HL-60 (cell line): ENCODE results near the gene DOCK6.

ENCODE experiments used
- POLR2AphosphoS5 ChIP-seq: IDR thresholded peaks from 2 replicates; pipeline ENCODE4 v1.6.1; 2012; ENCODE audit warnings: low read depth
- SPI1 ChIP-seq: IDR thresholded peaks from 2 replicates; pipeline ENCODE4 v1.6.1; 2012; ENCODE audit warnings: low read depth, mild to moderate bottlenecking, borderline replicate concordance
- TF ChIP-seq, protein P1 (sequence below): IDR thresholded peaks from one replicate; pipeline ENCODE4 v1.5.1; 2011; ENCODE audit warnings: low read length, control low read depth, inconsistent platforms; ENCODE audit not compliant: insufficient read depth
- TF ChIP-seq, protein P2 (sequence below): IDR thresholded peaks from 2 replicates; pipeline ENCODE4 v1.6.1; 2012; ENCODE audit warnings: low read depth; ENCODE audit not compliant: insufficient replicate concordance

DNA sequence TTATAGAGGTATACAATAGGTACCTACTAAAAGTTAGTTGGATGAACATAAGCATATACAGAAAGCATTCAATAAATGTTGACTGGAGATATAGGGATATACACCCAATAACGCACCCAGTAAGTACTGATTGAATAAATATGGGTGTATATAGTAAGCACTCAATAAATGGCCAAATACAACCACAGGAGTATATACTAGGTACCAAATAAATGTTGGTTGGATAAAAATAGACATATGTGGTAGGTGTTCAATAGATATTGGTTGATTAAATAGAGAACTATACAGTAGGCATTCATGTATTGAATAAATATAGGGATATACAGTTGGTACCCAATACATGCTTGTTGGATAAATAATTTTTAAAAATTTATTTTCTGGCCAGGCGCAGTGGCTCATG, 13.5 kb downstream of the DOCK6 start:
- TF ChIP-seq, protein P1, sequence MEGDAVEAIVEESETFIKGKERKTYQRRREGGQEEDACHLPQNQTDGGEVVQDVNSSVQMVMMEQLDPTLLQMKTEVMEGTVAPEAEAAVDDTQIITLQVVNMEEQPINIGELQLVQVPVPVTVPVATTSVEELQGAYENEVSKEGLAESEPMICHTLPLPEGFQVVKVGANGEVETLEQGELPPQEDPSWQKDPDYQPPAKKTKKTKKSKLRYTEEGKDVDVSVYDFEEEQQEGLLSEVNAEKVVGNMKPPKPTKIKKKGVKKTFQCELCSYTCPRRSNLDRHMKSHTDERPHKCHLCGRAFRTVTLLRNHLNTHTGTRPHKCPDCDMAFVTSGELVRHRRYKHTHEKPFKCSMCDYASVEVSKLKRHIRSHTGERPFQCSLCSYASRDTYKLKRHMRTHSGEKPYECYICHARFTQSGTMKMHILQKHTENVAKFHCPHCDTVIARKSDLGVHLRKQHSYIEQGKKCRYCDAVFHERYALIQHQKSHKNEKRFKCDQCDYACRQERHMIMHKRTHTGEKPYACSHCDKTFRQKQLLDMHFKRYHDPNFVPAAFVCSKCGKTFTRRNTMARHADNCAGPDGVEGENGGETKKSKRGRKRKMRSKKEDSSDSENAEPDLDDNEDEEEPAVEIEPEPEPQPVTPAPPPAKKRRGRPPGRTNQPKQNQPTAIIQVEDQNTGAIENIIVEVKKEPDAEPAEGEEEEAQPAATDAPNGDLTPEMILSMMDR = no peak
- TF ChIP-seq POLR2AphosphoS5 = no peak
- TF ChIP-seq, protein P2, sequence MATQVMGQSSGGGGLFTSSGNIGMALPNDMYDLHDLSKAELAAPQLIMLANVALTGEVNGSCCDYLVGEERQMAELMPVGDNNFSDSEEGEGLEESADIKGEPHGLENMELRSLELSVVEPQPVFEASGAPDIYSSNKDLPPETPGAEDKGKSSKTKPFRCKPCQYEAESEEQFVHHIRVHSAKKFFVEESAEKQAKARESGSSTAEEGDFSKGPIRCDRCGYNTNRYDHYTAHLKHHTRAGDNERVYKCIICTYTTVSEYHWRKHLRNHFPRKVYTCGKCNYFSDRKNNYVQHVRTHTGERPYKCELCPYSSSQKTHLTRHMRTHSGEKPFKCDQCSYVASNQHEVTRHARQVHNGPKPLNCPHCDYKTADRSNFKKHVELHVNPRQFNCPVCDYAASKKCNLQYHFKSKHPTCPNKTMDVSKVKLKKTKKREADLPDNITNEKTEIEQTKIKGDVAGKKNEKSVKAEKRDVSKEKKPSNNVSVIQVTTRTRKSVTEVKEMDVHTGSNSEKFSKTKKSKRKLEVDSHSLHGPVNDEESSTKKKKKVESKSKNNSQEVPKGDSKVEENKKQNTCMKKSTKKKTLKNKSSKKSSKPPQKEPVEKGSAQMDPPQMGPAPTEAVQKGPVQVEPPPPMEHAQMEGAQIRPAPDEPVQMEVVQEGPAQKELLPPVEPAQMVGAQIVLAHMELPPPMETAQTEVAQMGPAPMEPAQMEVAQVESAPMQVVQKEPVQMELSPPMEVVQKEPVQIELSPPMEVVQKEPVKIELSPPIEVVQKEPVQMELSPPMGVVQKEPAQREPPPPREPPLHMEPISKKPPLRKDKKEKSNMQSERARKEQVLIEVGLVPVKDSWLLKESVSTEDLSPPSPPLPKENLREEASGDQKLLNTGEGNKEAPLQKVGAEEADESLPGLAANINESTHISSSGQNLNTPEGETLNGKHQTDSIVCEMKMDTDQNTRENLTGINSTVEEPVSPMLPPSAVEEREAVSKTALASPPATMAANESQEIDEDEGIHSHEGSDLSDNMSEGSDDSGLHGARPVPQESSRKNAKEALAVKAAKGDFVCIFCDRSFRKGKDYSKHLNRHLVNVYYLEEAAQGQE = no peak
- TF ChIP-seq SPI1 = no peak
